ENCODE data around the gene GARNL3. TPM values are rescaled to one million over a fixed set of nuclear protein-coding genes. Genes with fewer than 3 reads are reported as not detected.

GARNL3 gene
- total RNA-seq, 4 donors from 2014 or later, result 9.3 to 20.9 (median 14.7) TPM

GRCh38 chr9:127263664-127264063 is 910 bp upstream of the GARNL3 start:
- TF ChIP-seq CTCF (IDR thresholded peaks at IDR 0.05; ENCODE audit: low read depth), result no peak

GRCh38 chr9:127267793-127268525 is 3.4 kb downstream of the GARNL3 start:
- TF ChIP-seq CTCF (IDR thresholded peaks at IDR 0.05; ENCODE audit: low read depth), result no peak

- no peak for TF ChIP-seq CTCF (IDR thresholded peaks at IDR 0.05; ENCODE audit: low read depth)
These were observed 4.9 kb downstream of the GARNL3 start for GRCh38 chr9:127269449-127269848.

DNA sequence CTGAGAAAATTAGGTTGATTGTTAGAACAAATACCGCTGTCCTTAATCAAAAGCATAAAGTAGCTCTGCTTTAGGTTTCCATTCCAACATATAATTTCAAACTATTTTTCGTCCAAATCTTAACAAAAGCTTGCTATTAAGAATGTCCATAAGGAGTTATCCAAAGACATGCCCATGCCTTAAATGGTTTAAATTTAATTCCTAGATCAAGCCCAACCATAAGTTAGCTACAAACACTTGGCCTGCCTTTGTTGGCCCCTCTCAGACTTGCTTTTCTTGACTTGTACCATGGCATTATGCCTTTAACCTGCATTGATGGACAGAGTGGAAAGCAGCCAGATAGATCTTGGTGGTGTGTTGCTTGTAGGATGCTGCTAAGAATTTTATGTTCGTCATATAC is 8.8 kb downstream of the GARNL3 start:
- TF ChIP-seq CTCF (IDR thresholded peaks at IDR 0.05; ENCODE audit: low read depth), result no peak

DNA sequence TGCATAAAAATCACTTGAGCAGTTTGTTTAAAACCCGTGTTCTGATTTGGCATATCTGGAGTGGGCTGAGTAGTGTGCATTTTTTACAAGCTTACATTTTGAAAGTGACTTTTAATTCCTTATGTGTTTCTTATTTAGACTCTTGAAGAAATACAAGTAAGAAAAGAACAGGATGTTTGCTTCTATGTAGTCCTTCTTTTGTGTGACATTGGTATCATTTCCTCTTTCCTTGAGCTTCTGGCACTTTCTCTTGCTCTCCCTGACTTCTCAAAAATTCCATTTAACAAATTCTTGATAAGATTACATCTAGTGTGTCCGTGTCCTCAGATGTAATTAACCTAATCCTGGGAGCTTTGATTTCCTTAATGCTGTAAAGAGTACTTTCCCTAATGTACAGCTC is 12.5 kb downstream of the GARNL3 start:
- TF ChIP-seq CTCF (IDR thresholded peaks at IDR 0.05; ENCODE audit: low read depth), result no peak

- TF ChIP-seq CTCF (IDR thresholded peaks at IDR 0.05; ENCODE audit: low read depth), result no peak
These were observed 13.2 kb downstream of the GARNL3 start for GRCh38 chr9:127277770-127278169.

DNA sequence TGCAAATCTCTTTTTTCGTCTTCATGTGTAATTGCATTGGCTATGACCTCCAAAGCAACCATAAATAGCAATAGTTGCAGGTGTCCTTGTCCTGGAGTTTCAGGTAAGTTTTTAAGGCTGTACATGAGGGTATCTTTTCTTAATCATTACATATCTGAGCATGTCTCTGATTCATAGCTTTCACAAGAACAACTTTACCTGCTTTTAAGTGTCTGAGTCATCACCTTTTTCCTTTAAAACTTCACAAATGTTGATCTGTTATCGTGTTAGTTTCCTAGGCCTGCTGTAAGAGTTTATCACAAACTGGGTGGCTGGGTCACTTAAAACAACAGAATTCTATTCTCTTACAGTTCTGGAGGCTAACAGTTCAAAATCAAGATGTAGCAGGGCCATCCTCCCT is 13.8 kb downstream of the GARNL3 start:
- TF ChIP-seq CTCF (IDR thresholded peaks at IDR 0.05; ENCODE audit: low read depth), result no peak
